Measurements from ENCODE around the gene HCN2. TPM values are rescaled to one million over a fixed set of nuclear protein-coding genes. Genes with fewer than 3 reads are reported as not detected.
"Not testable (repeated sequence)": the region's sequence is repeated elsewhere in the genome, so short reads cannot be mapped to it uniquely, and the experiment has no call there.

Gene HCN2
- total and polyA plus RNA-seq, 2 of the 13 experiments (the other 11 are each of a cell fraction or from before 2014, with no cell fraction given): 0.01 TPM; not detected in 1

- no peak for TF ChIP-seq ZNF780A (CRISPR knock-in tag; IDR thresholded peaks at IDR 0.05)
- TF ChIP-seq LCORL (IDR thresholded peaks at IDR 0.05): no peak
- no peak for TF ChIP-seq LCORL (CRISPR knock-in tag; IDR thresholded peaks at IDR 0.05)
- TF ChIP-seq ERF (CRISPR knock-in tag; IDR thresholded peaks at IDR 0.05): no peak
- TF ChIP-seq MAFK (conservative IDR thresholded peaks at IDR 0.05 in 1 of 2, IDR thresholded peaks at IDR 0.05 in 1 of 2; ENCODE audit: low read length in 2 of 2): no peak
Measured at GRCh38 chr19:604355-604754, 14.7 kb downstream of the HCN2 start (continued).

GRCh38 chr19:605061-605971 lies 15.6 kb downstream of the HCN2 start:
- BruUV-seq (replicated peaks); H3K79me2 ChIP-seq (ENCODE audit: insufficient read depth, low read length); H3K4me3 ChIP-seq (replicated peaks in 1 of 3; ENCODE audit: insufficient read depth in 1 of 3, low read depth in 2 of 3, low read length in 3 of 3); intact Hi-C loops (cut with micrococcal nuclease; ENCODE audit: unreplicated experiment); ATAC-seq; FAIRE-seq; DNase-seq (ENCODE audit: low spot score); in situ Hi-C loops (cut with HindIII; ENCODE audit: extremely low pct_ligation_motif_present, low pct_unique_long_range_greater_than_20kb); H4K20me1 ChIP-seq (ENCODE audit: insufficient read depth, low read length); H3K27me3 ChIP-seq (ENCODE audit: control insufficient read depth in 1 of 2, insufficient read depth in 2 of 2, low read length in 2 of 2); POLR2A ChIA-PET; H2AFZ ChIP-seq (ENCODE audit: low read length); H3K27ac ChIP-seq (ENCODE audit: extremely low read length, insufficient read depth, low read length); H3K9ac ChIP-seq (ENCODE audit: insufficient read depth, low read depth, low read length); H3K9me3 ChIP-seq (ENCODE audit: low read length); H3K4me2 ChIP-seq (ENCODE audit: low read depth, low read length); H3K36me3 ChIP-seq (replicated peaks in 1 of 2; ENCODE audit: control insufficient read depth in 1 of 2, insufficient read depth in 2 of 2, low read length in 2 of 2); H3K4me1 ChIP-seq (ENCODE audit: insufficient read depth, low read length): not testable (repeated sequence)
- CTCF ChIA-PET (ENCODE audit: low intra/inter-chr PET ratio, low total read pairs): interaction anchor here (0.9 to 2.9 kb wide), 4 partner anchors 17 to 55 kb away, joined by 6 to 23 read pairs (median 9); no protein-coding TSS in a partner anchor
- WGBS (ENCODE audit: low lambda C conversion rate): 46% methylated on average over 3 of the region's 34 CpGs
- TF ChIP-seq ZBTB33 (CRISPR knock-in tag; IDR thresholded peaks at IDR 0.05) (0 out of 2 replicates have a peak, but pooled peaks have one; percentile 27), PRPF4 (IDR thresholded peaks at IDR 0.05; ENCODE audit: low read depth, low read length, poor library complexity, severe bottlenecking) (peak; percentile 78), ZNF574 (CRISPR knock-in tag; IDR thresholded peaks at IDR 0.05) (peak; percentile 90), ZNF687 (CRISPR knock-in tag; IDR thresholded peaks at IDR 0.05) (peak; percentile 24; the same call in 1 of the 2 replicates), CTCF (CRISPR knock-in tag; IDR thresholded peaks at IDR 0.05) (peak; percentile 39)

Data from HepG2 (cell line).